Ovary (tissue), 9 donors: Measurements from ENCODE around the gene CLDN25. TPM values are rescaled to one million over a fixed set of nuclear protein-coding genes. Genes with fewer than 3 reads are reported as not detected.
"Not testable (repeated sequence)": the region's sequence is repeated elsewhere in the genome, so short reads cannot be mapped to it uniquely, and the experiment has no call there.

Experiments used
- DNase-seq, 5 donors: peaks; one replicate each; pipeline ENCODE4 v3.0.0-alpha.2; 2019 to 2020
- H3K27ac ChIP-seq, 2 donors: fragments of 200-600 bp; one replicate each; pipeline versions ENCODE4 v1.5.1 to v1.8.0; 2019 to 2022
- H3K27me3 ChIP-seq: fragments of 200-600 bp; one replicate; pipeline ENCODE4 v1.8.0; 2022
- H3K36me3 ChIP-seq: fragments of 200-600 bp; sonication (generic); one replicate; pipeline ENCODE4 v1.5.1; 2019
- H3K4me1 ChIP-seq: one replicate; pipeline ENCODE4 v1.8.1; 2013; ENCODE audit warnings: mild to moderate bottlenecking, moderate library complexity; ENCODE audit not compliant: insufficient read depth
- H3K4me3 ChIP-seq: fragments of 200-600 bp; sonication (generic); one replicate; pipeline ENCODE4 v1.5.1; 2017
- H3K9me3 ChIP-seq, 2 donors: fragments of 200-600 bp in 1 of 2; sonication (generic) in 1 of 2; one replicate each; pipeline versions ENCODE4 v1.5.1 to v1.8.1; 2013 to 2019; ENCODE audit warnings: mild to moderate bottlenecking in 1 of 2, moderate library complexity in 1 of 2
- EP300 ChIP-seq: sonication (generic); formaldehyde crosslinking; IDR thresholded peaks from one replicate; pipeline ENCODE4 v1.6.1; 2017; ENCODE audit warnings: antibody characterized with exemption
- POLR2A ChIP-seq: fragments of 450-650 bp; IDR thresholded peaks from one replicate; pipeline ENCODE4 v1.6.1; 2017; ENCODE audit warnings: antibody characterized with exemption, mild to moderate bottlenecking, moderate library complexity
- WGBS, 3 donors: extraction: QIAGEN DNeasy Blood & Tissue Kit in 1 of 3; methylation state at CpG; one replicate each; pipeline versions ENCODE4 v1.1.5 to v1.1.7; 2013 to 2017; 5-methylcytosine and 5-hydroxymethylcytosine counted together
- intact Hi-C, 4 donors: fragments of 100-400 bp; cut with DNase I; formaldehyde crosslinking; loops; one replicate each; pipeline versions ENCODE4 v1.11.0 to v1.15.1; 2022 to 2023
- polyA plus RNA-seq, 2 donors: library from polyadenylated mRNA; stranded (reverse); fragments of 200-250 nt in 1 of 2; fragments of 350-450 nt in 1 of 2; fragmentation: Illumina TruSeq in 1 of 2; extraction: RNeasy Lipid Tissue Mini Kit (QIAGEN cat#74804) in 1 of 2; gene quantifications; one replicate each; pipeline ENCODE4 v1.2.3, GENCODE V29; 2013 to 2014
- total RNA-seq, 7 donors: library from RNA; depleted of rRNA in 2 of 7; stranded (reverse); fragments of >200 nt in 2 of 7; fragmentation: NEBNext Ultra II Directional in 3 of 7; extraction: Animal tissue kit (Norgen Biotek cat#: 25700) in 3 of 7; gene quantifications; one replicate each; pipeline versions ENCODE4 v1.1.0 to v1.2.4, GENCODE V29; 2016 to 2023
- TF ChIP-seq, protein P1 (sequence below), 3 donors: fragments of 450-650 bp in 2 of 3; fragments of 200-600 bp in 1 of 3; IDR thresholded peaks; one replicate each; pipeline versions ENCODE4 v1.5.1 to v1.8.0; 2016 to 2022; ENCODE audit warnings: antibody characterized with exemption in 3 of 3, mild to moderate bottlenecking in 1 of 3
- donor health status: DM: no; HTN: no; CAD: no; lungs with moderate emphysema.
- donor health status: DM: no; HTN: no; CAD: no.
- donor health status: Bipolar disorder and iron deficiency.
- donor health status: DM: yes; HTN: yes; CAD: no.
- donor health status: DM: no; HTN: no; CAD: no.
- donor health status: DM: yes; HTN: yes; CAD: no.

CLDN25 gene
- total and polyA plus RNA-seq, 9 donors, result not detected

DNA sequence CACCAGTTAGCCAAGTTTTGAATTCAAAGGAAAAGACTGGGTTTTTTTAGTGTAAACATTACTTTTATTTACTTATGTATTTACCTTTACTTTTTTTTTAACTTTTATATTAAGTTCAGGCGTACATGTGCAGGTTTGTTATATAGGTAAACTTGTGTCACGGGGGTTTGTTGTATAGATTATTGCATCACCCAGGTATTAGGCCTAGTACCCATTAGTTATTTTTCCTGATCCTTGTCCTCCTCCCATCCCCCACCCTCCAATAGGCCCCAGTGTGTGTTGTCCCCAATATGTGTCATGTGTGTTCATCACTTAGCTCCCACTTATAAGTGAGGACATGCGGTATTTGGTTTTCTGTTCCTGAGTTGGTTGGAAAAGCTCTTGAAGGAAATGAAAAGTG, 26.7 kb upstream of the CLDN25 start:
- Histone ChIP-seq H3K27me3 (no peaks in the 10 kb centered on the region), H3K9me3 (no peaks in the 10 kb centered on the region), H3K4me1 (no peaks in the 10 kb centered on the region), H3K27ac (no peak overlapping the region), H3K36me3 (no peaks in the 10 kb centered on the region), H3K4me3 (no peak overlapping the region)
- DNase-seq, result no peak
- TF ChIP-seq, protein P1, sequence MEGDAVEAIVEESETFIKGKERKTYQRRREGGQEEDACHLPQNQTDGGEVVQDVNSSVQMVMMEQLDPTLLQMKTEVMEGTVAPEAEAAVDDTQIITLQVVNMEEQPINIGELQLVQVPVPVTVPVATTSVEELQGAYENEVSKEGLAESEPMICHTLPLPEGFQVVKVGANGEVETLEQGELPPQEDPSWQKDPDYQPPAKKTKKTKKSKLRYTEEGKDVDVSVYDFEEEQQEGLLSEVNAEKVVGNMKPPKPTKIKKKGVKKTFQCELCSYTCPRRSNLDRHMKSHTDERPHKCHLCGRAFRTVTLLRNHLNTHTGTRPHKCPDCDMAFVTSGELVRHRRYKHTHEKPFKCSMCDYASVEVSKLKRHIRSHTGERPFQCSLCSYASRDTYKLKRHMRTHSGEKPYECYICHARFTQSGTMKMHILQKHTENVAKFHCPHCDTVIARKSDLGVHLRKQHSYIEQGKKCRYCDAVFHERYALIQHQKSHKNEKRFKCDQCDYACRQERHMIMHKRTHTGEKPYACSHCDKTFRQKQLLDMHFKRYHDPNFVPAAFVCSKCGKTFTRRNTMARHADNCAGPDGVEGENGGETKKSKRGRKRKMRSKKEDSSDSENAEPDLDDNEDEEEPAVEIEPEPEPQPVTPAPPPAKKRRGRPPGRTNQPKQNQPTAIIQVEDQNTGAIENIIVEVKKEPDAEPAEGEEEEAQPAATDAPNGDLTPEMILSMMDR (IDR thresholded peaks at IDR 0.05), result no peak
- TF ChIP-seq POLR2A (no peak), EP300 (no peak)
- intact Hi-C loops, result no loop called here
- WGBS, 3 donors, result 95 to 98% (median 98%) methylated on average over 3 of the region's 3 CpGs

GRCh38 chr11:113760241-113760640, 19.4 kb upstream of the CLDN25 start:
- no peaks in the 10 kb centered on the region for H3K27me3 ChIP-seq
- H3K4me3 ChIP-seq, result no peak overlapping the region
- H3K4me1 ChIP-seq, result no peaks in the 10 kb centered on the region
- H3K9me3 ChIP-seq, result no peaks in the 10 kb centered on the region
- TF ChIP-seq, protein P1 (IDR thresholded peaks at IDR 0.05), result no peak
- TF ChIP-seq POLR2A (no peak), EP300 (no peak)
- no peak overlapping the region for H3K27ac ChIP-seq
- no peaks in the 10 kb centered on the region for H3K36me3 ChIP-seq
- no peak for DNase-seq
- intact Hi-C loops, result no loop called here
- WGBS, 3 donors, result 93 to 96% (median 95%) methylated on average over 3 of the region's 3 CpGs

DNA sequence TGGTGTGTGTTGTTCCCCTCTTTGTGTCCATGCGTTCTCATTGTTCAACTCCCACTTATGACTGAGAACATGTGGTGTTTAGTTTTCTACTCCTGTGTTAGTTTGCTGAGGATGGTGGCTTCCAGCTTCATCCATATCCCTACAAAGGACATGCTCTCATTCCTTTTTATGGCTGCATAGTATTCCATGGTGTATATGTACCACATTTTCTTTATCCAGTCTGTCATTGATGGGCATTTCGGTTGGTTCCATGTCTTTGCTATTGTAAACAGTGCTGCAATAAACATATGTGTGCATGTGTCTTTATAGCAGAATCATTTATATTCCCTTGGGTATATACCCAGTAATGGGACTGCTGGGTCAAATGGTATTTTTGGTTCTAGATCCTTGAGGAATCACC, 16.6 kb upstream of the CLDN25 start:
- H3K9me3 ChIP-seq, H3K27me3 ChIP-seq, DNase-seq, H3K36me3 ChIP-seq, H3K4me1 ChIP-seq, H3K4me3 ChIP-seq, H3K27ac ChIP-seq, intact Hi-C loops: not testable (repeated sequence)
- WGBS, 3 donors, result 93 to 100% (median 97%) methylated on average over 2 of the region's 2 CpGs

- no peaks in the 10 kb centered on the region for H3K27me3 ChIP-seq
- no peaks in the 10 kb centered on the region for H3K9me3 ChIP-seq
- TF ChIP-seq POLR2A (no peak), EP300 (no peak)
- TF ChIP-seq, protein P1 (IDR thresholded peaks at IDR 0.05), result no peak
- no peak overlapping the region for H3K27ac ChIP-seq
- no peaks in the 10 kb centered on the region for H3K36me3 ChIP-seq
- H3K4me1 ChIP-seq, result no peaks in the 10 kb centered on the region
- no peak for DNase-seq
- no peak overlapping the region for H3K4me3 ChIP-seq
- intact Hi-C loops, result no loop called here
- 92 to 94% (median 93%) methylated on average over 2 of the region's 2 CpGs for WGBS, 3 donors
These were observed 14.9 kb upstream of the CLDN25 start for GRCh38 chr11:113764527-113765219.

DNA sequence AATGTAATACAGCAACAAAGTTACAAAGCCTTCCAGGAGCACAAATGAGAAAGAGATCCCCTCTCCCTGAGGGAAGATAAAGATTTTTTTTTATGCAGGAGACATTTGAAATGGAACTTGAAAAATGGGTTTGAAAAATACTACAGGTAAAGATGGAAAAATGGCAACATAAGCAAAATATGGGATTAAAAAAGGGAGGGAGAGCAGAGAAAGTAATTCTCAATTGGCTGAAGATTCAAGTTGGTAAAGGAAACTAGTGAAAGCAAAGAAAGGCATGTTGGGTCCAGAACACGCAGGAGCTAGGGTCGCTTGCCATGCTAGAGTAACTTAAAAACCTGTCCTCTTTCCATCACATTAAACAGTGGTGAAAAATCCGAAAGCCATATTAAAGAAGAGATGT, 7.6 kb upstream of the CLDN25 start:
- 61 to 94% (median 91%) methylated on average over 3 of the region's 3 CpGs for WGBS, 3 donors
- Histone ChIP-seq H3K27ac (no peak overlapping the region), H3K4me1 (peaks cover 6% of the 10 kb centered on the region), H3K4me3 (peak overlapping the region; percentile 83), H3K9me3 (no peaks in the 10 kb centered on the region), H3K27me3 (no peaks in the 10 kb centered on the region), H3K36me3 (no peaks in the 10 kb centered on the region)
- TF ChIP-seq POLR2A (no peak), EP300 (no peak)
- TF ChIP-seq, protein P1 (IDR thresholded peaks at IDR 0.05), result no peak
- intact Hi-C loops, result loop anchor here in 1 of 4 donors (10.0 kb wide), 1 partner anchor 457 kb away; the partner anchor contains the start of gene TTC12
- DNase-seq, result no peak
